ENCODE measurements around the gene FERD3L.
"Not testable (repeated sequence)": the region's sequence is repeated elsewhere in the genome, so short reads cannot be mapped to it uniquely, and the experiment has no call there.

The FERD3L gene, protein sequence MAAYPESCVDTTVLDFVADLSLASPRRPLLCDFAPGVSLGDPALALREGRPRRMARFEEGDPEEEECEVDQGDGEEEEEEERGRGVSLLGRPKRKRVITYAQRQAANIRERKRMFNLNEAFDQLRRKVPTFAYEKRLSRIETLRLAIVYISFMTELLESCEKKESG

DNA sequence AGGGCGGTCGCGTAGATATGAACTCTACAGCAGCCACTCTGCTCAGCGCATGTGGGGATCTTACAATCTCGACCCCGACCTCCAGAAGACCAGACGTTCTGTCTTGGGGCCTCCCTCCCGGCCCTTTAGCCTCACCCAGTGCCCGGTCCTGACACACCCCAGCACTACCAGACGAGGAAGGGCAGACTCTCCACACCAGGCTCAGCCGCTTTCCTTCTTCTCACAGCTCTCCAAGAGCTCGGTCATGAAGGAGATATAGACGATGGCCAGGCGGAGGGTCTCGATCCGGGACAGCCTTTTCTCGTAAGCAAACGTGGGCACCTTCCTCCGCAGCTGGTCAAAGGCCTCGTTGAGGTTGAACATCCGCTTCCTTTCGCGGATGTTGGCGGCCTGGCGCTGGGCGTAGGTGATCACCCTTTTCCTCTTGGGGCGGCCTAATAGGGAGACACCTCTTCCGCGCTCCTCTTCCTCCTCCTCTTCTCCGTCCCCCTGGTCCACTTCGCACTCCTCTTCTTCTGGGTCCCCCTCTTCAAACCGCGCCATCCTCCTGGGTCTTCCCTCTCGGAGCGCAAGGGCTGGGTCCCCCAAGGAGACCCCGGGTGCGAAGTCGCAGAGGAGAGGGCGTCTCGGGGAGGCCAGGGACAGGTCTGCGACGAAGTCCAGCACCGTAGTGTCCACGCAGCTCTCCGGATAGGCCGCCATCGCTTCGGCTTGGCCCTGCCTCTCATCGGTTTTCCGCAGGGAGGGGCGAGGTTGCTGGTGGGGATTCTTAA lies at the start of gene FERD3L:
FERD3L (minus strand) TSS at position 761 of the 773 bp plus-strand sequence; CDS start at position 702, 59 bp downstream.
- DNase-seq: no peak

DNA sequence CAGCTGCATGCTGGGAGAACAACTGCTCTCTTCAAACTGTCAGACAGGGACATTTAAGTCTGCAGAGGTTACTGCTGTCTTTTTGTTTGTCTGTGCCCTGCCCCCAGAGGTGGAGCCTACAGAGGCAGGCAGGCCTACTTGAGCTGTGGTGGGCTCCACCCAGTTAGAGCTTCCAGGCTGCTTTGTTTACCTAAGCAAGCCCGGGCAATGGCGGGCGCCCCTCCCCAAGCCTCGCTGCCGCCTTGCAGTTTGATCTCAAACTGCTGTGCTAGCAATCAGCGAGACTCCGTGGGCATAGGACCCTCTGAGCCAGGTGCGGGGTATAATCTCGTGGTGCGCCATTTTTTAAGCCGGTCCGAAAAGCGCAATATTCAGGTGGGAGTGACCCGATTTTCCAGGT lies 49.2 kb upstream of the FERD3L start:
- DNase-seq: not testable (repeated sequence)

DNA sequence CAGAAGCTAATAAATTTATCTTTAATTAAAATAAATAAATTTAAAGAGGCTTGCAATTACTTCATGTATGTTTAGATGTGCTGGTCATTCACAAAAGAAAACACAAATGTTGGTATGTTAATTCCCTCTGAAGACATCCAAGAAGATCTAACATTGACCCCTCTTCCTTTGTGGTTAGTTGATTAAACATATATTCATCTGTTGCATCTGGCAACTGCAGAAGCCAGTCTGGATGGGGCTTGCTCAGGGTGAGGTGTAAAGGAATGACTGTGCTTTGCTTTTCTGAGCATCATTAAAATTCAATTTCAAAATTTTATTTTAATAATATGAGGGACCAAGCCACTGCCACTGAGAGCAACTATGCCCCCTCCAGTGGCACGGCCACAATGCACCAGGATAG lies 36.4 kb upstream of the FERD3L start:
- no peak for DNase-seq

DNA sequence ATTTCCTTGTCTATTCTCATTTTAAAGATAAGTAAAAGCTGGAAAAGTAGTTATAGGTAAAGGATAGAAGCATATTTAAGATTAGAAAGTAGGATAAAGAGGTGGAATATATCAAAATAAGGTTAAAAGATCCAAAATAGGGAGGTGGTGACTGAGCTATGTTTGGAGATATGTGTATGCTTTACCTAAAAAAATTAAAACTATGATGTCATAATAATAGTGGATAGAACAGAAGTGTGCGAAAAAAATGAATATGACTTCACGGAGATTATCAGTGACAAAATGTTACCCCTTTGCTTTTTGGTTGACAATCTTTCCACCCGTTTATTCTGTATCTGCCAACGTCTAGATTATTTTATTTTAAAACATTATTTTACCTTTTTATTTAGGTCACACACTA lies 33.4 kb upstream of the FERD3L start:
- DNase-seq: no peak

DNA sequence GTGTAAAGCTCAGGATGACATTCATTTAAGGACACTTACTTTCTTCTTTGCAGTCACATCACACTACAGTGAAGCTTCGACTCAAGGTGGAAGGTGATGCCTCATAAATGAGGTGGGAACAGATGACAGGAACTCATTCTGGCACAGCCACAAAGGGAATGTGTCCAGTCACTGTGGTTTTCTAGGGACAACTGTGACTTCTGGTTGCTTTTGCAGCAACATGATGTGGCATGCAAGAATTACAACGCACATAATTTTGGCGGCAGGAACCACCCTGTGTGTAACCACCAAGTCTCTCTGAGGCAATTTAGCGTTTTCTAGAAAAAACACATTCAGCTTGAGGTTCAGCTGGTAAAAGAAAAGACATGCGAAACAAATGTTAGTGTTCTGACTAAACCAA lies 32.0 kb upstream of the FERD3L start:
- DNase-seq: no peak

DNA sequence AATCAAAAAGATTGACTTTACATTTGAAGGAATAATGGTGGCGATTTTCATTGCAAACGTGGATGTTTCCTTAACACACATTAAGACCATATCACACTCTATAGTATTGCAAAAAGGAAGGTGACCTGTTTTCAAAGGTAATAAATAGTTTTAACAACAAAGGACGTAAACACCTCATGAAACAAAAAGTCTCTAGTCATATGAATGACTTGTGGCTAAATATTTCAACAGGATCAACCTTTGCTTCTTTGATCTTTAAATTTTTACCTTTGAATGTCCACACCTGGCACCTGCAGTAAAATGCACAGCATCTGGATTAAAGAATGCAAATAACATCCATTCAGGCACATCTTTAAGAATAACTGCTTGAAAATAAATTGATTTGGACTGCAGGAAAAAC lies 30.0 kb upstream of the FERD3L start:
- DNase-seq: no peak

DNA sequence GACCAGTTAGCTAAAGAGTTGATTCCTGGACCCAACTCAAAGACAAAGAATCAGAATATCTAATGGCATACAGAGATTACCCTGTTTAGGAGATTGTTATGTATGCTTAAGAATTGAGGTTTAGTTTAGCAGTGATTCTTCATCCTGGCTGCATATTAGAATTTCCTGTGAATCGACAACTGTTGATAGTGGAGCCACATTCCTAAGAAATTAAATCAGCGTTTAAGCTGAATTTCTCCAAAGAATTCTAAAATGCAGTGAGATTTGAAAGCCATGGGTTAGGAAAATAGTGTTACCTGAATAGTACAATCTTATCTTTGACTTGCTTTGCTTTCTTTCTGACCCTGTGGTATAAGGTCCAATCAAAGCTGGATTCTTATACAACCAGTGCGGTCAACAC lies 16.4 kb upstream of the FERD3L start:
- DNase-seq: no peak

DNA sequence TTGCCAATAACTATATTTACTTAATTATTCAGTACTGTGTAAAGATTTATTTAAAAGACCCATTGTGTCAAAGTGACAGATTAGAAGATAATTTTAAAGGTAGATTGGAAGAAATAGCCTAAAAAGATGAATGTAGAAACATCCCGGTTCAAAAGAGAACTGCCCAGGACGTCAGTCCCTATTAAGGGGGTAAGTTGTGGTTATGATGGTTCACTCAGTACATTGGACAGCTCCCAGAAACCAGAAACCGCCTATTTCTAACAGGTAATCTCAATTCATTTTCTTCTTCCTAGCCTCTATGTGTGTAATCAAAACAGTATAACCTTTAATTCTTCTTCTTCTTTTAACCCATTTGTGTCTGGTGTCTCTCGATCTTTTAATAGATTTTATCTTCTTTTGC lies 1.5 kb upstream of the FERD3L start:
- no peak for DNase-seq

DNA sequence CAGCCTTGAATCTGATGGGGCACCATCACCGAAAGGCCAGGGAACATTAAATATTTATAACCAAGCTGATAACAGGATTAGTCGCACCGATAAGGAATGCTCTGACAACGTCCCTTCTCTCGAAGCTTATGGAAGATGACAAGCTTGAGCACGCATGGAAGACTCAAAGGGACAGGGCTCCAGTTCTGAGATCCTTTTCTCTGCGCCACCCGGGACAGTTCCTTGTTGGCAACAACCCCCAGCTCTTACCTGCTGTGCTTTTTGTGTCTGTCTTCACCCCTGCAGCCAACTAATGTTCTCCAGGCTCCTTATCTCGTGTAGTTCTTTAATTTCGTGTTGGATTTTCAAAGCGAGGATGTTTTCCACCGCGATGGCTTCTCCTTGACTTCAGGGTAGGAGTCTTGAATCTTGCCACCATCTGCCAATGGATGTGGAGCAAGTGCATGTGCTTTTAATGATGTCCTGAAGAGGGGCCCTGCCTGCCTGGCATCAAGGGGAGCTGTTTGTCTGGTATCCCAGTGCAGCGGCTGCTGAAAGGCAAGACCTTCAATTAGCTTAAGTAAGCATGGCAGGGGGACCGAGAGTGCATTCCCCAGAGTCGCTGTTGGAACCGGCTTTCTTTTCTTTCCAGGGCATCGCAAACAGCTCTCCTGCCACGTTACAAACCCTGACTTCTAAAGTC lies 354 bp upstream of the FERD3L start:
- no peak for DNase-seq

DNA sequence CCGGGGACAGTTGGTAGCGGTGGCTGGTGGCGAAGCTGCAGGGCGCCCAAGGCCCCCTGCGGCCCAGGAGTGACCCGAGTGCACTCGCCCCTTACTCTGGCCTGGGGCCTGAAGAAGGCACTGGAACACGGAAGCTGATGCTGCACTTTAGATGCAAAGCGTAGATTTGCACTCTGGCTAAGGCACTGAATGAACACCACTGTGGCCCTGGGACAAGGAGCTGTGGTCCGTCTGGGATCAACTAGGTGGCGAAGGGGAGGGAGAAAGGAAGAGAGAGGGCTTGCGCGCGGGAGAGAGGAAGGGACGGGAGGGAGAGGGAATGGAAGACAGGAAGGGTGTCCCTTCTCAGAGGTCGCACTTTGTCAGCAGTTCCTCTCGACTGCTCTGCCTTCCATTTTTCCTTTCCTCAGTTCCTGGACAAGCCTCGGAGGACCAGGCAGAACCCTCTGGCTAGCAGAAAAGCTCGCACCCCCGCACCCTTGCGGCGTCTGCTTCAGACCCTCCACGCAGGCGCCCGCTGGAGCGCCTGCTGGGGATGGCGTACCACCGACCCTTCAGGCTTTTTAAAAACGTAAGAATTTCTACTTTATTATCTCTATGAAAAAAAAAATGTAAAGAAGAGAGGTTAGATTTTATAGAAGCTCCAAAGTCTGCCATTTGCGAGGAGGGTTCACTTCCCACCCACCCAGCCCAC lies 1.2 kb downstream of the FERD3L start:
- DNase-seq: no peak

DNA sequence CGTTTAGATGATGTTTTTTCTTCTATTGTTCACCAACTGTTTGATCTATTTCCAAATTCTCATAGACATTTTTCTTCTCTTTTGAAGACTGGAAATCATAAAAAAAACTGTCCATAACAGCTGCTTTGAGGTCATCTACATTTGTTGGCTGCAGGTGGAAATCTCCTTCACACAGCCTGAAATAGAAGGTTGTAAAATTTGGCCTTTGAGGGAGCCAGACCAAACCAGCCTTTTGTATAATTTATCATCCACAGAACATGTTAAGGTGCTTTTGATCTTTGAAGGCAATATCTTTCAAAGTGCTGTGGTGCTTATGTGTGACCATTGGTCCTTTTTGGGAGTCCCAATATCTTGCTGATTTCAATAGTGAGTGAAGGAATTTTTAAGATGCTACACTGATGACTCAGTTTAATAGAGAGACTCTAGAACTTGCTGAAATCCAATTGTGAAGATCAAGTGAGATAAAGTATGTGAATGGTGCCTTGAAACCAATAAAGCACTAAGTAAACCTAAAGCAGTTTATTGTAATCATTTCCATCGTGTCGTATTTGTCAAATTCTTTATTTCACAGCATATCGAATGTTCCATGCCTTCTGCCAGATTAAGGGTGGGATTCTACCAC lies 5.4 kb downstream of the FERD3L start:
- DNase-seq: no peak

DNA sequence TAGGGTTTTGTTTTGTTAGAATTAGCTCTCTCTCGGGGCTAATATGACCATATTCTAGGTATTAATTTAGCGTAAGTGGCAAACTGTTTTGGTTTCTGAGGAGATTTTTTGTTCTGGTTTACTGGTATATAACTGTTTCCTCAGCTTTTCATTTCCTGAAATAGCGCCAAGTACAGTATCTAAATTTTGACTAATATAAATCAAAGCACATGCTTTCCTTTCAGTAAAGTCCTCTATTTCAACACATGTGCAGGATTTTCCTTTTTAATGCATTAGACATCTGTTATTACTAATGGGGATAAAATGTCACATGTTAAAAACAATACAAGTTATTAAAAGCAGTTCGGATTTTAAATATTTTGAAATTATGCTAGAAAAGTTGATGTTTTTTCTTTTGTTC lies 11.3 kb downstream of the FERD3L start:
- DNase-seq: no peak

DNA sequence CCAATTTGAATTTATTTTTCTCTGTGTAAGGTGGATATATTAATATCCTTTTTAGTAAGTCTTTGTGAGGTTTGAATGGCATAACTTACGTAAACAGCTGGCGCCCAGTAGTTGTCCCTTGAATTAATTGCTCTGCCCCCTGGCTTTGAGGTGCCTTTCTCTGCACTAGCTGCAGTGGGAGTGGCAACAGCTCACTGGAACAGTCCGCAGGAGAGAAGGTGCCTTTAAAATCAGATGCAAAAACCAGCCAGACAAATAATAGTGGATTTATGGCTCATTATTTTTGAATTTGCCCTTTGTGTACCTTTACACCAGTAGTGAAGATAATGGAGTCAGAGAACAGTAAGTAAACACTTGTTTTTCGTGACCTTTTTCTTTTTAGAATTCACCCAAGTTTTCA lies 11.8 kb downstream of the FERD3L start:
- no peak for DNase-seq

DNA sequence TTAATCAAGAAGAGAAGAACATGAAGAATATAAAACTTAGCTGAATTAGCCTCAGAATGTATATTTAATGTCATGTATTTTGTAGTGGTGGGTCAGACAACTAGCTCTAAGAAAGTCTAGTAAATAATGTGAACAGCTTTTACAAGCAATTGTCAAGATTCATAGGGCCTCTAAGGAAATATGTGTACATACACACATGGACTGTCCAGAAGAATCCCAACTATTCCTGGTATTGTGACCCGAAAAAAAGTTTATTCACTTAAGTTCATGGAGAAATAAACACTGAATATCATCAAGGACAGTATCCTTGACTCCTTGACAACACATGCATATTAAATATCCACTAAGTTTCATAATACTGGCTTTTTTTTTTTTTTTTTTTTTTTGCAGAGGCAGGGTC lies 16.4 kb downstream of the FERD3L start:
- no peak for DNase-seq

DNA sequence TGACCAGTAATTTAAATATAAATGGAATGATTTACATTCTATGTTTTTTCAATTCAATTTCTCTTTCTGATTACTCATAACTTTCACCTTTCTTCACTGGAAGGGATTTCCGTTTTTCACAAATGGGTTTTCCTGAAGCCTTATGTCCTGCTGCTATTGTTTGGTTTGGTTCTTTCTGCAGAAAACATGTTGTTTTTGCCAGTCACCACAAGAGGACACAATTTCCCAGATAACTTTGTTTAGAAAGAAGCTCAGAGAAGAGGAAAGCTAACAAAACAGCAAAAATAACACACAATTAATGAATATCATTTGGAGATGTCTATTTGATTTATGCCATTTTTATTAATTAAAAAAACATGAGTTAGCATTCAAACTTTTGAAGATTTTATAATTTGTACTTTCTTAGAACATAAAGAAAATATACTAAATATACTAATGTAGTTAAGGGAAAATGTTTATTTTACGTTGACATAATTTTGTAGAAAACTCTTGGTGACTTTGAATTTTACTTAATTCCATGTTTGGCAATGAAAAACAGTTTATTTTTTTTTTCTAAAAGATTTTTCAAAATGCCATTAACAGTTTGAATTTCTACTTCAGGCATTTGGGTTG lies 23.1 kb downstream of the FERD3L start:
- DNase-seq: no peak

DNA sequence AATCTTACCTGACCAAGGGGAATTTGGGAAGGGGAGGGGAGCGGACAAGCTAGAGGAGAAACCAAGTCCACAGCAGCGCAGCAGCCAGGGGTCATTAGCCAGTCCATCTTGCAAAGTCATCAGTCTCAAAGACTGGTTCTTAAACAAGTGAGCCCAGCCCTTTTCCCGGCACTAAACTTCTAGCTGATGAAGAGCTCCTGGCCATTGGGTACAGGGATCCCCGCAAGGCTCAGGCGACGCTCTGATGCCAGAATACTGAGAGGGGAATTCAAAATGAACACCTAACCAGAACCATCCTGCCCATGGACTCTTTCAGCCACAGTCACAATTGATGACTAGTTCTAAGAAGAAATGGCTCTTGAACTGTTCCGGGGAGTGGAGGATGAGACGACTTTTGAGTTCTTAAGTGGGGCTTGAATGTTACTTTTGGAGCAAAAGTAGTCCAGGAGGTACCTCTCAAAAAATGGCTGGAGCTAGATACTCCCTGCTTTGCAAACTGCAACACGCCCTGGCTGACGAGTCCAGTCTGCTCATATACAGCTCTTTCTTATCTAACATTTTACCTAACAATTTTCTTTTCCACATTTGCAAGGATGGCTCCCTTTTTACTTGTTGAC lies 25.2 kb downstream of the FERD3L start:
- DNase-seq: no peak

DNA sequence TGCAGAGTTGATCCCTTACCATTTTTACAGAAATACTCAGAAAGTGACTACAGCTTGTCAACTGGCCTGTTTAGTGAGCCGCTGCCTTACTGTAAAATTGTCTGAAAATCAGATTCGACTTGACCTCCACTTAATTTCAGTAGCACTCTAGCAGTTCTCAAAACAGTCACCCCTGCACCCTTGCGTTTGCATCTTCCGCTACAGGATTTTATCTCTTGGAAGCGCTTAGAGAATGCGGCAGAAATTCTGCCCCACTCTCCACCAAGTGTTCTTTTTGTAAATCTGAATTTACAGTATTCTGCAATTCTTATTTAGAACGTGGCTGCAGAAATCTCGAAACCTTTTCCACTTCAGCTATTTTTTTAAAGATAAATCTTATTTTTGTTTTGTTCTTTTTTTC lies 25.8 kb downstream of the FERD3L start:
- no peak for DNase-seq

DNA sequence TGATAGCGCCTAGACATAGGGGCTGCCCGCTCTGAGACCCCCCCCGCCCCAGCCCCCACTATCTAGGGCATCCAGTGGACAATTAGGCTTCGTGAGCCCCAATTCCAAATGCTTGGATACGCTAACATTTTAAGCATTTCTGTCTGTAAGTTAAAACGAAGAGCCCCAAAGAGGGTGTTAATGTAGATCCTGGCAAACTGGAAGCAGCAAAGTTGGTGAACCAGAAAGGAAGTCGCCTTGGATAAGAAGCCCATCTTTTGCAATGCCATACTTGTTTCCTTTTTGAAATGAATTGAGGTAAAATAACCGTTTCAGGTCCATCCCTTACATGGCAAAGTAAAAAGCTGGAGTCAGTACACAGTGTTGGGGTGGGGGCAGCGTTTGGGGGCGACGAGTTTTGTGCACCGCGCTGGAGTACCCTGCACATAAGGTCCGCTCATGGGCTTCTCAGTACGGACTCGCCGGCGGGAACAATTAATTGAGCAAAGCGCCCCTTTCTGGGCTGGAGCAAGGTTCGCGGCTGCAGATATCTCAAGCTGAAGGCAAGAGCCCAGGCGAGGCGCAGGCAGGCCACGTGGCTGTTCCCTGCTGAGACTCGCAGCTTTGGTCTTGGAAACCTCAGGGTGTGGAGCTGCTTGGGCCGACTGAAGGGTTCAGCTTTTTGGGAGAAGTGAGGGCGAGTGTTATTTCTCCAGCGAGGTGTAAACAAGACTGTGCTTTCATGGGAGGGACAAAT lies 26.4 kb downstream of the FERD3L start:
- DNase-seq: no peak

DNA sequence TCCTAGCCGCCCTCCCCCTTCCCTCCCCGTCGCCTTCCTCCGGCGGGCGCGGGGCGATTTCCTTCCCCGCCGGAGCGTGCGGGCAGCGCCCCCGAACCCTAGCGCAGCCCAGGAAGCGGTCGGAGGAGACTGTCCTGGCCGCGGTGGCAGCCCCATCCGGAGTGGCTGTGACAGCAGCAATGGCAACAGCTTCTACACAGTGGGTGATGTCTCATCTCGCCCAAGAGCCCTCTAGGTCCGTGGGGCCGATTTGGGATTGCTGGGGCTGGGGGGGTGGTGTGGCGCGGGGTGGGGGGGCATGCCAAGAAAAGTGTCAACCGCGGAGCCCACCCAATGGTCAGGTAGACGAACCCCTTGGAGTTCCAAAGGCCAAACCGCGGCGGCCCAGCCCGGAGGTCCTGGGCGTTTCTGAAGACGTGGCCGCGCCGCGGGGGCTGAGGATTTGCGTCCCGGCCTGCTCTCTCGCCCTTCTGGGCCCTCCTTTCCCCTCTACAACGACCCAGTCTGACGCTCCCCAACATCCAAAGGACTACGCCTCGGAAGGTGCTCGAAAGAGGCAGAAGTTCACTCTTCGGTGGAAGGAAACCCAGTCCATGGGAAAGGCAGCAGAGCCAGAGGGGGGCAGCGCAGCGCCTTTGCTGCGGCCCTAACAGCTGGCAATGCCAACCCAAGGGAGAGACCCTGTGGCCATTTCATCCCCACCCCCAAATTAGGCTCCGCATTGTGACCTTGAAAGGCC lies 27.2 kb downstream of the FERD3L start:
- DNase-seq: no peak

DNA sequence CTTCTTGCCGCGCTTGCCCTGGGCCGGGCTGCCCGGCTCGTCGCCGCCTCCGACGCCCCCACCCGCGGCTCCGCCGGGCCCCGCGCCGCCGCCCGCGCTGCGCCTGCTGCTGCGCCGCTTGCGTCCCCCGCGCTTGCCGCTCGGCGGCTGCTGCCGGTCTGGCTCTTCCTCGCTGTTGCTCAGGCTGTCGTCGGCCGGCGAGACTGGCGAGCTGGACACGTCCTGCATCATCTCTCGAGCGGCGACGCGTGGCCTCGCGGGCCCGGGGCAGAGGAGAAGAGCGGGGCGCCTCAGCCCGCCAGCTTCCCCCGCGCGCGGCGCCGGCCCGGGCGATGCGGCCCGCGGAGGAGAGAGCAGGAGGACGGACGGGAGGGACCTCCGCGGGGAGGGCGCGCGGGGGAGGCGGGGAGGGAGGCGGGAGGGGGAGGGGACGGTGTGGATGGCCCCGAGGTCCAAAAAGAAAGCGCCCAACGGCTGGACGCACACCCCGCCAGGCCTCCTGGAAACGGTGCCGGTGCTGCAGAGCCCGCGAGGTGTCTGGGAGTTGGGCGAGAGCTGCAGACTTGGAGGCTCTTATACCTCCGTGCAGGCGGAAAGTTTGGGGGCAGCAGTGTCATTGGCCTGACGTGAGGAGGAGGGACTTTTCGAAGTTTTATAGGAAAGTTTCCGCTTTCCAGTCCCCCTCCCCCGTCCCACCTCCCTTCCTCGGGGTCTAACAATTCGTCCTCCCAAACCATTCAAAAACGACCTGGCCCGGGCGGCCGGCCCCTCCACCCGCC lies 27.9 kb downstream of the FERD3L start, which contains the start of gene TWIST1:
TWIST1 (minus strand) TSS at position 546 of the 779 bp plus-strand sequence; CDS start at position 231, 315 bp downstream.
- no peak for DNase-seq
